PC-3 (cell line): ENCODE measurements around the gene ANKHD1. TPM values are rescaled to one million over a fixed set of nuclear protein-coding genes. Genes with fewer than 3 reads are reported as not detected.
"Not testable (repeated sequence)": the region's sequence is repeated elsewhere in the genome, so short reads cannot be mapped to it uniquely, and the experiment has no call there.

Experiments used
- ATAC-seq: fragments of 200-7000 bp; cut with Tn5 transposase; 2 replicates; pipeline ENCODE4 v1.9.1; 2020; ENCODE audit warnings: mild to moderate bottlenecking, moderate library complexity
- BruUV-seq: library from RNA; stranded (reverse); fragments of 400-500 nt; replicated peaks from 2 replicates; lab custom pipeline; 2021; lab: Mats Ljungman, UMichigan
- CTCF ChIA-PET: fragments of 300-600 bp; sonication (Branson Sonifier 250); formaldehyde crosslinking; loops from one replicate; lab custom pipeline; 2022; ENCODE audit warnings: antibody characterized with exemption; lab: Charles Lee
- POLR2A ChIA-PET: fragments of 300-600 bp; sonication (Branson Sonifier 250); formaldehyde crosslinking; loops from one replicate; lab custom pipeline; 2022; ENCODE audit warnings: antibody characterized with exemption; ENCODE audit not compliant: unreplicated experiment; lab: Charles Lee
- DNase-seq: peaks from one replicate; pipeline ENCODE4 v3.0.0-alpha.2; 2015
- H2AFZ ChIP-seq: fragments of 300-600 bp; sonication (generic); 2 replicates; pipeline ENCODE4 v1.6.0; 2016; ENCODE audit warnings: antibody characterized with exemption, low read length
- H3F3A ChIP-seq: fragments of 300-600 bp; sonication (generic); one replicate; pipeline ENCODE4 v1.6.0; 2017; ENCODE audit warnings: antibody characterized with exemption, low read length, control low read depth, mild to moderate bottlenecking; ENCODE audit not compliant: unreplicated experiment
- H3K27ac ChIP-seq: fragments of 300-600 bp; sonication (generic); 2 replicates; pipeline ENCODE4 v1.5.1; 2016; ENCODE audit warnings: mild to moderate bottlenecking, low read length
- H3K27me3 ChIP-seq: fragments of 300-600 bp; sonication (generic); 2 replicates; pipeline ENCODE4 v1.6.1; 2016; ENCODE audit warnings: low read length, mixed read lengths
- H3K36me3 ChIP-seq: fragments of 300-600 bp; sonication (generic); 2 replicates; pipeline ENCODE4 v1.6.1; 2016; ENCODE audit warnings: low read depth, mixed run types, low read length, mixed read lengths
- H3K4me1 ChIP-seq: fragments of 300-600 bp; sonication (generic); 2 replicates; pipeline ENCODE4 v1.5.1; 2016; ENCODE audit warnings: low read length; ENCODE audit not compliant: insufficient read depth
- H3K4me2 ChIP-seq: fragments of 300-600 bp; sonication (generic); 2 replicates; pipeline ENCODE4 v1.6.0; 2016; ENCODE audit warnings: low read length
- H3K4me3 ChIP-seq: fragments of 300-600 bp; sonication (generic); 2 replicates; pipeline ENCODE4 v1.5.1; 2016; ENCODE audit warnings: mild to moderate bottlenecking, low read length, mixed read lengths
- H3K79me2 ChIP-seq: fragments of 300-600 bp; sonication (generic); 2 replicates; pipeline ENCODE4 v1.6.1; 2017; ENCODE audit warnings: low read length, mixed read lengths
- H3K9ac ChIP-seq: fragments of 300-600 bp; sonication (generic); 2 replicates; pipeline ENCODE4 v1.6.0; 2016; ENCODE audit warnings: mild to moderate bottlenecking, low read length
- H3K9me2 ChIP-seq: fragments of 300-600 bp; sonication (generic); replicated peaks from 2 replicates; pipeline ENCODE4 v1.6.1; 2016; ENCODE audit warnings: mixed run types, low read length, mixed read lengths
- H3K9me3 ChIP-seq: fragments of 300-600 bp; sonication (generic); 2 replicates; pipeline ENCODE4 v1.6.1; 2016; ENCODE audit warnings: low read length, mixed read lengths
- H4K20me1 ChIP-seq: fragments of 300-600 bp; sonication (generic); 2 replicates; pipeline ENCODE4 v1.6.1; 2016; ENCODE audit warnings: low read length, mixed read lengths
- EZH2 ChIP-seq: fragments of 300-600 bp; sonication (generic); IDR thresholded peaks from one replicate; pipeline ENCODE4 v1.6.1; 2017; ENCODE audit warnings: antibody characterized with exemption, mild to moderate bottlenecking, low read length; ENCODE audit not compliant: unreplicated experiment
- EZH2phosphoT487 ChIP-seq: fragments of 300-600 bp; sonication (generic); IDR thresholded peaks from 2 replicates; pipeline ENCODE4 v1.6.1; 2018; ENCODE audit warnings: mild to moderate bottlenecking, antibody characterized with exemption, low read length, borderline replicate concordance
- intact Hi-C: fragments of 100-400 bp; cut with micrococcal nuclease; formaldehyde crosslinking; loops from 2 replicates; pipeline ENCODE4 v1.9.0; 2023
- total RNA-seq: library from RNA; depleted of rRNA; stranded (reverse); fragments of >200 nt; gene quantifications from 2 replicates; pipeline ENCODE4 v1.2.3, GENCODE V29; 2014
- TF ChIP-seq, protein P1 (sequence below): fragments of 300-600 bp; sonication (generic); conservative IDR thresholded peaks from 2 replicates; pipeline ENCODE4 v1.5.1; 2017; ENCODE audit warnings: antibody characterized with exemption, low read depth, mild to moderate bottlenecking, low read length

ANKHD1 gene
- total RNA-seq, 1 experiment from 2014 or later: 64.6 TPM

DNA sequence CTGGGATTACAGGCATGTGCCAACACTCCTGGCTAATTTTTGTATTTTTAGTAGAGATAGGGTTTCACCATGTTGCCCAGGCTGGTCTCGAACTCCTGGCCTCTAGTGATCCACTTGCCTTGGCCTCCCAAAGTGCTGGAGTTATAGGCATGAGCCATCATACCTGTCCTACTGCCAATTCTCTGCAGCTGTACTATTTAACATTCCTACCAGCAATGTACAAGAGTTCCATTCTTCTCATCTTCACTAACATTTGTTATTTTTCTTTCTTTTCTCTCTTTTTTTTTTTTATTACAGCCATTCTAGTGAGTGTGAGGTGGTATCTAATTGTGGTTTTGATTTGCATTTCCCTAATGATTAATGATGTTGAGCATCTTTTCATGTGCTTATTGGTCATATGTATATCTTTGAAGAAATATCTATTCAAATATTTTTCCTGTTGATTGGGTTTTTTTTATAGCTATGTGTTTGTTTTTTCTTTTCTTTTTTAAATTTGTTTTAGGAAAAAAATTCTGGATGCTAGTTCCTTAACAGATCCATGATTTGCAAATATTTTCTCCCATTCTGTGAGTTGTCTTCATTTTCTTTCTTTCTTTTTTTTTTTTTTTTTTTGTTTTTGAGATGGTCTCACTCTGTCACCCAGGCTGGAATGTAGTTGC lies 17.4 kb downstream of the ANKHD1 start:
- ChIA-PET CTCF (no interaction called here), POLR2A (interaction anchor here (0.7 kb wide), 1 partner anchor 303 kb away, joined by 21 read pairs; no protein-coding TSS in a partner anchor)
- no peak overlapping the region for H3K9ac ChIP-seq
- H3K4me2 ChIP-seq: no peak overlapping the region
- peaks cover 28% of the 10 kb centered on the region for H4K20me1 ChIP-seq
- BruUV-seq: no TSS peak
- peaks cover 3% of the 10 kb centered on the region; the same call in 1 of the 2 replicates for H3K36me3 ChIP-seq
- no peak for ATAC-seq
- TF ChIP-seq EZH2phosphoT487: no peak
- TF ChIP-seq, protein P1, sequence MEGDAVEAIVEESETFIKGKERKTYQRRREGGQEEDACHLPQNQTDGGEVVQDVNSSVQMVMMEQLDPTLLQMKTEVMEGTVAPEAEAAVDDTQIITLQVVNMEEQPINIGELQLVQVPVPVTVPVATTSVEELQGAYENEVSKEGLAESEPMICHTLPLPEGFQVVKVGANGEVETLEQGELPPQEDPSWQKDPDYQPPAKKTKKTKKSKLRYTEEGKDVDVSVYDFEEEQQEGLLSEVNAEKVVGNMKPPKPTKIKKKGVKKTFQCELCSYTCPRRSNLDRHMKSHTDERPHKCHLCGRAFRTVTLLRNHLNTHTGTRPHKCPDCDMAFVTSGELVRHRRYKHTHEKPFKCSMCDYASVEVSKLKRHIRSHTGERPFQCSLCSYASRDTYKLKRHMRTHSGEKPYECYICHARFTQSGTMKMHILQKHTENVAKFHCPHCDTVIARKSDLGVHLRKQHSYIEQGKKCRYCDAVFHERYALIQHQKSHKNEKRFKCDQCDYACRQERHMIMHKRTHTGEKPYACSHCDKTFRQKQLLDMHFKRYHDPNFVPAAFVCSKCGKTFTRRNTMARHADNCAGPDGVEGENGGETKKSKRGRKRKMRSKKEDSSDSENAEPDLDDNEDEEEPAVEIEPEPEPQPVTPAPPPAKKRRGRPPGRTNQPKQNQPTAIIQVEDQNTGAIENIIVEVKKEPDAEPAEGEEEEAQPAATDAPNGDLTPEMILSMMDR: no peak
- TF ChIP-seq EZH2: no peak
- no peaks in the 10 kb centered on the region for H3K27me3 ChIP-seq
- no peak overlapping the region for H2AFZ ChIP-seq
- peaks cover 94% of the 10 kb centered on the region for H3K79me2 ChIP-seq
- no peaks in the 10 kb centered on the region for H3K9me2 ChIP-seq
- H3K9me3 ChIP-seq: no peaks in the 10 kb centered on the region
- no peaks in the 10 kb centered on the region for H3F3A ChIP-seq
- H3K27ac ChIP-seq: no peak overlapping the region
- H3K4me1 ChIP-seq: no peaks in the 10 kb centered on the region
- DNase-seq: no peak
- H3K4me3 ChIP-seq: no peak overlapping the region
- intact Hi-C loops: no loop called here

DNA sequence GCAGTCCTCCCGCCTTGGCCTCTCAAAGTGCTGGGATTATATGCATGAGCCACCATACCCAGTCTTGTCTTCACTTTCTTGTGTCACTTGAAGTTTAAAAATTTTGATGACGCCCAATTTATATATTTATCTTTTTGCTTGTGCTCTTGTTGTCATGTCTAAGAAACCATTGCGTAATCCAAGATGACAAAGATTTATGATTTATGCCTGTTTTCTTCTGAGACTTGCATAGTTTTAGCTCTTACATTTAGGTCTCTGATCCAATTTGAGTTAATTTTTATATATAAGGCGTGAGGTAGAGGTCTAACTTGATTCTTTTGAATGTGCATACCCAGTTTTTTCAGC lies 18.6 kb downstream of the ANKHD1 start:
- CTCF ChIA-PET: no interaction called here
- ATAC-seq (no peak), DNase-seq (no peak)
- peaks cover 28% of the 10 kb centered on the region for H4K20me1 ChIP-seq
- no peaks in the 10 kb centered on the region for H3K9me2 ChIP-seq
- no peak overlapping the region for H3K4me3 ChIP-seq
- H3K36me3 ChIP-seq: peaks cover 3% of the 10 kb centered on the region; the same call in 1 of the 2 replicates
- no peak overlapping the region for H3K27ac ChIP-seq
- H3K9me3 ChIP-seq: no peaks in the 10 kb centered on the region
- TF ChIP-seq, protein P1: no peak
- TF ChIP-seq EZH2phosphoT487 (no peak), EZH2 (no peak)
- POLR2A ChIA-PET: no interaction called here
- H3F3A ChIP-seq: no peaks in the 10 kb centered on the region
- no peak overlapping the region for H3K4me2 ChIP-seq
- no peaks in the 10 kb centered on the region for H3K27me3 ChIP-seq
- H3K9ac ChIP-seq: no peak overlapping the region
- intact Hi-C loops: no loop called here
- no TSS peak for BruUV-seq
- peaks cover 94% of the 10 kb centered on the region for H3K79me2 ChIP-seq
- H3K4me1 ChIP-seq: no peaks in the 10 kb centered on the region
- H2AFZ ChIP-seq: no peak overlapping the region

DNA sequence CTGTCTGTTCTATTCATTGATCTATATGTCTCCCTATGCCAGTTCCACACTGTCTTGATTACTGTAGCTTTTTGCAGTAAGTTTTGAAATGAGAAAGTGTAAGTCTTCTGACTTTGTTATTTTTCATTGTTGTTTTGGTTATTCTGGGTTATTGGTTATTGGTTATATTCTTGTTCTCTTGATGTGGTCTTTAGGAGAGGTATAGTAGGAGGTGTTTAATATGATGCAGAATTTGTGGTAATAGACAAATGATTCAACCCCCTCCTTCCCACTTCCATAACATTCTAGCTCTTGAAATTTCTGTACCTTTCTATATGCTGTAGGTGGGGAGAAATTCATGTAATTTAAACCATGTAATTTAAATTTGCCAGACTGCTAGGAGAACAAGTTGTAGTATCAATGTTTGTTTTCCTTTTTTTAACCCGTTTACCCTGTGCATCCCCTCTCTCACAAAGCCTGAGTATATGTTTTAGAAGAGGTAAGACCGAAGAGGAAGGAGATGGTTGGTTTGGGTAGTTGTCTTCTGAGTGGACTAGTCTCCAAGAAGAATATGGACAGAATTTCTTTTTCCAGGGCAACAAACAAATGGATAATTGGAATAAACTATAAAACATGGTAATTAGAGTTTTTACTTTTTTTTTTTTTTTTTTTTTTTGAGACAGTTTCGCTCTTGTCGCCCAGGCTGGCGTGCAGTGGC lies 19.2 kb downstream of the ANKHD1 start:
- Histone ChIP-seq H3K27me3 (no peaks in the 10 kb centered on the region), H2AFZ (no peak overlapping the region), H3K9me3 (no peaks in the 10 kb centered on the region), H3K27ac (no peak overlapping the region), H3K9me2 (no peaks in the 10 kb centered on the region), H3K79me2 (peaks cover 97% of the 10 kb centered on the region), H3K9ac (no peak overlapping the region), H3K4me3 (no peak overlapping the region), H3F3A (no peaks in the 10 kb centered on the region), H3K4me2 (no peak overlapping the region), H3K4me1 (no peaks in the 10 kb centered on the region), H4K20me1 (peaks cover 28% of the 10 kb centered on the region), H3K36me3 (peaks cover 3% of the 10 kb centered on the region; the same call in 1 of the 2 replicates)
- no TSS peak for BruUV-seq
- ChIA-PET POLR2A (no interaction called here), CTCF (no interaction called here)
- TF ChIP-seq, protein P1: no peak
- no peak for TF ChIP-seq EZH2
- TF ChIP-seq EZH2phosphoT487: no peak
- ATAC-seq (no peak), DNase-seq (no peak)
- intact Hi-C loops: no loop called here

DNA sequence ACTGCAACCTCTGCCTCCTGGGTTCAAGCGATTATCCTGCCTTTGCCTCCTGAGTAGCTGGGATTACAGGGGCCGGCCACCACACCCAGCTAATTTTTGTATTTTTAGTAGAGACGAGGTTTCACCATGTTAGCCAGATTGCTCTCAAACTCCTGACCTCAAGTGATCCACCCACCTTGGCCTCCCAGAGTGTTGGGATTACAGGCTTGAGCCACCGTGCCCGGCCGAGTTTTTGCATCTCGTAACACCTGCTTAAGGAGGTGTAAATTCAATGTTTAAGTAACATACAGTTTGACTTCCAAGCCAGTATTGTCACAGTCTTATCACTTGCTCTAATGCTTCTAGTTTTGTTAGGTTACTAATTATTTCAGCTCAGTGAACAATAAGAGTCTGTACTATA lies 19.7 kb downstream of the ANKHD1 start:
- peaks cover 95% of the 10 kb centered on the region for H3K79me2 ChIP-seq
- H2AFZ ChIP-seq, intact Hi-C loops, H3K4me1 ChIP-seq, CTCF ChIA-PET, H3K36me3 ChIP-seq, H3K9me2 ChIP-seq, H3F3A ChIP-seq, H3K4me2 ChIP-seq, ATAC-seq, H3K9me3 ChIP-seq, BruUV-seq, H3K9ac ChIP-seq, DNase-seq, H3K27ac ChIP-seq, H3K27me3 ChIP-seq, H3K4me3 ChIP-seq, POLR2A ChIA-PET: not testable (repeated sequence)
- H4K20me1 ChIP-seq: peaks cover 28% of the 10 kb centered on the region
